Measurements from ENCODE around the gene POU2F2. TPM values are rescaled to one million over a fixed set of nuclear protein-coding genes. Genes with fewer than 3 reads are reported as not detected.

Gene POU2F2
- total RNA-seq, 6 experiments from 2014 or later: 0.18 to 3.0 (median 1.00) TPM

DNA sequence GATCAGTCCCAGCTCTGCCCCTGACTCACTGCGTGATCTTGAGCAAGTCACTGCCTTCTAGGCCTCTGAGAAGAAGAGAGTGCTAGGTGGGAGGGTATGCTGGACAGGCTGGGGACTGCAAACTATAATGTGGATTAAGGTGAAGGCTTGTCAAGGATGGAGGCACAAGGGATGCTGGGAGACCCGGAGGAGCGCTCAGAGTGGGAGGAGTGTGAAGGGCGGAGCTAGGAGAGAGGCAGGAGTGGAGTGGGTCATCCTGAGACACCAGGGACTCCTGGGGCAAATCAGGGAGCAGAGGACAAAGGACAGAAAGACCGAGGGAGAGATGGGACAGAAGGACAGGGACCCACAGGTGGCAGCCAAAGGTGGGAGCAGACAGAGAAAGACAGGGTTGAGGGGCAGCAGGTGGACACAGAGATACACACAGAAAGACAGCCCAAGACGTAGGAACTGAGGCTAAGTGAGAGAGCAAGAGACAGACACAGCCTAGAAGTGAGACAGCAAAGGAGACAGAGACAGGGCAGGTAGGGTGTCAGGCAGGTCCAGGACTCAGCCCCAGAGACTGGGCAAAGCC, 64.8 kb downstream of the POU2F2 start:
- TF ChIP-seq, protein P1, sequence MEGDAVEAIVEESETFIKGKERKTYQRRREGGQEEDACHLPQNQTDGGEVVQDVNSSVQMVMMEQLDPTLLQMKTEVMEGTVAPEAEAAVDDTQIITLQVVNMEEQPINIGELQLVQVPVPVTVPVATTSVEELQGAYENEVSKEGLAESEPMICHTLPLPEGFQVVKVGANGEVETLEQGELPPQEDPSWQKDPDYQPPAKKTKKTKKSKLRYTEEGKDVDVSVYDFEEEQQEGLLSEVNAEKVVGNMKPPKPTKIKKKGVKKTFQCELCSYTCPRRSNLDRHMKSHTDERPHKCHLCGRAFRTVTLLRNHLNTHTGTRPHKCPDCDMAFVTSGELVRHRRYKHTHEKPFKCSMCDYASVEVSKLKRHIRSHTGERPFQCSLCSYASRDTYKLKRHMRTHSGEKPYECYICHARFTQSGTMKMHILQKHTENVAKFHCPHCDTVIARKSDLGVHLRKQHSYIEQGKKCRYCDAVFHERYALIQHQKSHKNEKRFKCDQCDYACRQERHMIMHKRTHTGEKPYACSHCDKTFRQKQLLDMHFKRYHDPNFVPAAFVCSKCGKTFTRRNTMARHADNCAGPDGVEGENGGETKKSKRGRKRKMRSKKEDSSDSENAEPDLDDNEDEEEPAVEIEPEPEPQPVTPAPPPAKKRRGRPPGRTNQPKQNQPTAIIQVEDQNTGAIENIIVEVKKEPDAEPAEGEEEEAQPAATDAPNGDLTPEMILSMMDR (IDR thresholded peaks at IDR 0.05): no peak
- no peak for TF ChIP-seq POLR2A (IDR thresholded peaks at IDR 0.05)
- 37% methylated on average over 5 of the region's 6 CpGs for WGBS (ENCODE audit: insufficient coverage, low coverage, low lambda C conversion rate, missing lambda C conversion rate)
- Histone ChIP-seq H3K27me3 (no peaks in the 10 kb centered on the region), H3K36me3 (no peaks in the 10 kb centered on the region), H3K4me1 (no peaks in the 10 kb centered on the region), H3K9me3 (no peaks in the 10 kb centered on the region), H3K4me3 (no peak overlapping the region), H3K27ac (no peak overlapping the region)
- ATAC-seq (no peak), DNase-seq (no peak)
- intact Hi-C loops (cut with DNase I): no loop called here

DNA sequence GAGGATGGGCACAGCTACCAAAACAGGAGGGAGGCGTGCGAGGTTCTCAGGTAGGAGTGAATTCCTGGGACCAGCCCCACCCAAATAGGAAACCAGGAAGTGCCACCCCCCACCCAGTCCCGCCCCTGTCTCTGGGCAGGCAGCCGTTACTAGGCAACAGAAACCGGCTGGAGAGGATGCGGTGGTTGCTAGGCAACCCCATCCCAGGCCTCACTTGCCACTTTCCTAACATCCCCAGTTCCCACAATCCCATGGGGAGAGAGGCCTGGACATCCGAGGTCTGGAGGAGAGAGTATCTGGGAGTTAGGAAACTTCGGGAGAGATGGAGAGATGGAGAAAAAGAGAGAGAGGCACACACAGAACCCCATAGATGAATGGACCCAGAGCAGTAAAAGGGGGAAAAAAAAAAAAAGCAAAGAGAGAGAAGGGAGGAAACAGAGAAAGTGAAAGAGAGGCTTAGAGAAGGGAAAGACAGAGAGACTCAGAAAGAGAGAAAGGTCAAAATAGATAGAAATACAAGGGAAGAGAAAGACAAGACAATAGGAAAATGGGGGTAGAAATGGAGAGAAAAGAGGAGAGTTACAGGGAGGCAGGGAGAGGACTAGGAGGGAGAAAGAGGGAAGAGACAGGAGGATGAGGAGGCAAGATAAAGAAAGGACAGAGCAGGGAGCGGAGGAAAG, 66.0 kb downstream of the POU2F2 start:
- WGBS (ENCODE audit: insufficient coverage, low coverage, low lambda C conversion rate, missing lambda C conversion rate): 35% methylated on average over 6 of the region's 9 CpGs

DNA sequence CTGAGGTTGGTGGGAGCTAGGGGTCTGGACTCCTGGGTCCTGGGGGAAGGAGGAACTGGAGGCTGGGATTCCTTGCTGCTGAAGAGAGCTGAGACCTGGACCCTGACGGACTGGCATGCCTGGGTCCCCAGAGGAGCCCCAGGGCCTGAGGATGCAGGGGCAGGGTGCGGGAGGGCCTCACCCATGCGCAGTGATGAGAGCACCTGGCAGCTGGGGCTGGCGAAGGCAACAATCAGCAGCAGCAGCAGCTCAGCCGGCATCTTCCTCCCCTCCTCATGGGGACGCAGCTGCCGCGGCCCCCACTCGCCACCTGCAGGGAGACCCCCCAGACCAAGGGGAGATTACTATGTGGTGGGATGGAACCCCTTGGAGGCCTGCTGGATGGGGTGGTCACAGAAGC, 66.7 kb downstream of the POU2F2 start:
- no peaks in the 10 kb centered on the region for H3K9me3 ChIP-seq
- intact Hi-C loops (cut with DNase I): no loop called here
- ATAC-seq (no peak), DNase-seq (no peak)
- H3K4me1 ChIP-seq: no peaks in the 10 kb centered on the region
- no peak for TF ChIP-seq POLR2A (IDR thresholded peaks at IDR 0.05)
- TF ChIP-seq, protein P1 (IDR thresholded peaks at IDR 0.05): no peak
- H3K27ac ChIP-seq: no peak overlapping the region
- WGBS (ENCODE audit: insufficient coverage, low coverage, low lambda C conversion rate, missing lambda C conversion rate): no CpG with 5 or more reads among the region's 9 CpGs
- no peak overlapping the region for H3K4me3 ChIP-seq
- no peaks in the 10 kb centered on the region for H3K27me3 ChIP-seq
- no peaks in the 10 kb centered on the region for H3K36me3 ChIP-seq

More for the DNA sequence above, 66.0 kb downstream of the POU2F2 start:
- H3K9me3 ChIP-seq: no peaks in the 10 kb centered on the region
- no peaks in the 10 kb centered on the region for H3K36me3 ChIP-seq
- DNase-seq (no peak), ATAC-seq (no peak)
- H3K27ac ChIP-seq: no peak overlapping the region
- no peak for TF ChIP-seq POLR2A (IDR thresholded peaks at IDR 0.05)
- TF ChIP-seq, protein P1 (IDR thresholded peaks at IDR 0.05): no peak
- H3K4me1 ChIP-seq: no peaks in the 10 kb centered on the region
- intact Hi-C loops (cut with DNase I): no loop called here
- no peak overlapping the region for H3K4me3 ChIP-seq
- no peaks in the 10 kb centered on the region for H3K27me3 ChIP-seq

DNA sequence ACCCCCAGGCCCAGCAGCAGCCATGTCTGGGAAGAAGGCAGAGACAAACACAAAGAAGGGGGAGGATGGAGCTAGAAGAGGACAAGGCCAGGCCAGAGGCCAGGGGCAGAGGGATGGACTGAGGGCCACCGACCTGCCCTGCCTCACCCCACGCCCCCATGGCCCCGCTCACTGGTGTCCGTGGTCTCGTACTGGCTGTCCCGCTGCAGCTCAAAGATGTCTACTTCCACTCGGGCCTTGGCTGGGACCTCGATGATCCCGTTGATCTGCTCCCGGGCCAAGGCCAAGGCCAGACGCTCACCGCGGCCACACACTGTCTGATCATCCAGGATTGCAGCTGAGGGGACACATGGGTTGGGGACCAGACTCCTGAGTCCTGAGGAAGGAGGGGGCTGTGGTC, 67.2 kb downstream of the POU2F2 start:
- no peaks in the 10 kb centered on the region for H3K4me1 ChIP-seq
- peak in 1 of 3 donors; percentile 18 for DNase-seq
- TF ChIP-seq, protein P1 (IDR thresholded peaks at IDR 0.05): no peak
- no peak for TF ChIP-seq POLR2A (IDR thresholded peaks at IDR 0.05)
- H3K27ac ChIP-seq: no peak overlapping the region
- ATAC-seq: no peak
- intact Hi-C loops (cut with DNase I): no loop called here
- no peak overlapping the region for H3K4me3 ChIP-seq
- H3K9me3 ChIP-seq: no peaks in the 10 kb centered on the region
- H3K36me3 ChIP-seq: no peaks in the 10 kb centered on the region
- no CpG with 5 or more reads among the region's 13 CpGs for WGBS (ENCODE audit: insufficient coverage, low coverage, low lambda C conversion rate, missing lambda C conversion rate)
- H3K27me3 ChIP-seq: no peaks in the 10 kb centered on the region
